ENCODE measurements around the gene ARHGAP8. TPM values are rescaled to one million over a fixed set of nuclear protein-coding genes. Genes with fewer than 3 reads are reported as not detected.

ARHGAP8 gene
- total and polyA plus RNA-seq, 3 donors from 2014 or later: 9.5 to 15.0 (median 9.7) TPM

DNA sequence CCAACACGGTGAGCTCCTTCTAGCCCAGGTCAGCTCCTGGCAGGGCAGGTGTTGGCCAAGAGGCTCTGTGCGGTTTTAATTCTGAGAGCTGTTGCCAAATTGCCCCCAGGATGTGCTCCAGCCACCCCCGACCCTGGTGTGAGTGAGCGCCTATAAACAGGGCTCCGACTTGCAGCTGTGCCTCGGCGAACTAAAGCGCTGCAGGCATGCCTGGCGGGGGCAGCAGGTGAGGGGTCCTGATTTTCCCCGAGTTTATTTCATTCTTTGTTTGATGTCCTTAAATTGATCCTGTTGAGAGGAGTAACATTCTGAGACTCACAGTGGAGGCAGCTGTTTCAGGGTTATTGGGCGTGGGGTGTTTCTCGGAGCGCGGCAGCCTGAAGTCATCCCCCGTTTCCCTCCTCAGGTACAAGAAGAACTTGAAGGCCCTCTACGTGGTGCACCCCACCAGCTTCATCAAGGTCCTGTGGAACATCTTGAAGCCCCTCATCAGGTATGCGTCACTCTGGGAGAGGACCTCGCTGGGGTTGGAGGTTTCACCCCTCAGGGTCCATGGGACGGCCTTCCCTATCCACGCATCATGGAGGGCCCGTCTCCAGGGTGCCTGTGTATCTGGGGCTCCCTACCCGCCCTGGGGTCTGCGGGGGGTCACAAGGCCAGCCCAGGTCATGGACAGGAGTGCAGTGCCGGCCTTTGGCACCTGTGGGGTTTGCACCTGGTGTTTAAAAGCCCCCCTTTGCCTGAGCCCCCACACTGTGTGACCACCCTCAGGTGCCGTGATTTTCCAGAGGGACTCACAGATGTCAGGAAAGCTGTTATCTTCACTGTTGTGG, 62.1 kb downstream of the ARHGAP8 start:
- no peaks in the 10 kb centered on the region for H3K4me1 ChIP-seq
- intact Hi-C loops (cut with DNase I; ENCODE audit: low total_unique reads): no loop called here
- no peak for DNase-seq
- no peak overlapping the region for H3K27ac ChIP-seq
- no peaks in the 10 kb centered on the region for H3K27me3 ChIP-seq
- H3K4me3 ChIP-seq: no peak overlapping the region
- no peak for TF ChIP-seq POLR2A (IDR thresholded peaks at IDR 0.05)
- TF ChIP-seq, protein P1, sequence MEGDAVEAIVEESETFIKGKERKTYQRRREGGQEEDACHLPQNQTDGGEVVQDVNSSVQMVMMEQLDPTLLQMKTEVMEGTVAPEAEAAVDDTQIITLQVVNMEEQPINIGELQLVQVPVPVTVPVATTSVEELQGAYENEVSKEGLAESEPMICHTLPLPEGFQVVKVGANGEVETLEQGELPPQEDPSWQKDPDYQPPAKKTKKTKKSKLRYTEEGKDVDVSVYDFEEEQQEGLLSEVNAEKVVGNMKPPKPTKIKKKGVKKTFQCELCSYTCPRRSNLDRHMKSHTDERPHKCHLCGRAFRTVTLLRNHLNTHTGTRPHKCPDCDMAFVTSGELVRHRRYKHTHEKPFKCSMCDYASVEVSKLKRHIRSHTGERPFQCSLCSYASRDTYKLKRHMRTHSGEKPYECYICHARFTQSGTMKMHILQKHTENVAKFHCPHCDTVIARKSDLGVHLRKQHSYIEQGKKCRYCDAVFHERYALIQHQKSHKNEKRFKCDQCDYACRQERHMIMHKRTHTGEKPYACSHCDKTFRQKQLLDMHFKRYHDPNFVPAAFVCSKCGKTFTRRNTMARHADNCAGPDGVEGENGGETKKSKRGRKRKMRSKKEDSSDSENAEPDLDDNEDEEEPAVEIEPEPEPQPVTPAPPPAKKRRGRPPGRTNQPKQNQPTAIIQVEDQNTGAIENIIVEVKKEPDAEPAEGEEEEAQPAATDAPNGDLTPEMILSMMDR (IDR thresholded peaks at IDR 0.05): no peak
- H3K36me3 ChIP-seq (ENCODE audit: low read depth, missing control alignments): no peaks in the 10 kb centered on the region
- 91 to 93% methylated on average over 14 to 25 of the region's 25 CpGs for WGBS, 2 donors
- no peaks in the 10 kb centered on the region for H3K9me3 ChIP-seq

DNA sequence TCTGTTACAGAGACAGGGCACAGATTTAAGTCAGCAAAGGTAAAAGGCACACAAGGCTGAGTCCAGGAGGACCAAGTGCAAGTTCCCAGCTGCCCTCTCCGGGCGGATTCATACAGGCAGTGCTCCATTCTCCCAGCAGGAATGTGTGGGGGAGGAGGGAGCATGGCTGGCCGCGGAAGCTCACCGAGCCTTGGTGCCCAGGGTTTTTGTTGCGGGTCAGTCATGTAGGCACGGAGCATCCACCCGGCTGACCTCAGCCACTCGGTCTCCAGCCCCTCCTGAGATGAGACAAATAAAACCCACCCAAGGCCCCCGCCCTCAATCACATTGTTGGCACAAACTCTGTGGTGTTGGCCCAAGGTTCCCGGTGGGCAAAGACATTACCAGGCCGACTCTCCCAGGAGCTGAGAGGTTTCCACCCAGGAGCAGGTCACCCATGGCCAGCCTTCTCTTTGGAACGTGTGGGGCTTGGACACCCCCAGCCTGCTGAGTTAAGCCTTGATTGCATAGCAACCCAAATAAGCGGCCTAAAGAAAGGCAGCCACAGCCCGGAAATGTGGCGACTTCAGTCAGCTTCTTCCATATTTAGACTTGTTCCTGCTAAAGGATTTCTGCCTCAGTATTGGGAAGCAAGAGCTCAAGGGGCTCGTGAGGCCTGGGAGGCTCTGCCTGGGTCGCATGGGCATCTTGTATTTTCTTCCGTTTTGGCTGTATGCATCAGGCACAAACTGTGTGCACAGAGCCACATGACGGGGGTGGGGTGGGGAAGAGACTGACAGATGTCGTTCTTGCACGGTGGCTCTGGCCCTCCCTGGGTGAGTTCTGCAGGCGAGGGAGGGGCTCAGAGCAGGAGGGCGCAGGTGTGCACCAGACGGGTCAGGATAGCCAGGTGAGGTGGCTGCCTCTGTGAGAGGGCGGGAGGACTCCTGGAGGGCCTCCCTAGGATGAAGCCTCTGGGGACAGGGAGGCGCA, 63.0 kb downstream of the ARHGAP8 start:
- 80 to 88% methylated on average over 14 to 27 of the region's 27 CpGs for WGBS, 2 donors
- Histone ChIP-seq H3K27ac (no peak overlapping the region), H3K4me3 (no peak overlapping the region), H3K4me1 (no peaks in the 10 kb centered on the region), H3K36me3 (ENCODE audit: low read depth, missing control alignments) (no peaks in the 10 kb centered on the region), H3K9me3 (no peaks in the 10 kb centered on the region), H3K27me3 (no peaks in the 10 kb centered on the region)
- no peak for DNase-seq
- intact Hi-C loops (cut with DNase I; ENCODE audit: low total_unique reads): no loop called here
- no peak for TF ChIP-seq POLR2A (IDR thresholded peaks at IDR 0.05)
- TF ChIP-seq, protein P1 (IDR thresholded peaks at IDR 0.05): no peak

DNA sequence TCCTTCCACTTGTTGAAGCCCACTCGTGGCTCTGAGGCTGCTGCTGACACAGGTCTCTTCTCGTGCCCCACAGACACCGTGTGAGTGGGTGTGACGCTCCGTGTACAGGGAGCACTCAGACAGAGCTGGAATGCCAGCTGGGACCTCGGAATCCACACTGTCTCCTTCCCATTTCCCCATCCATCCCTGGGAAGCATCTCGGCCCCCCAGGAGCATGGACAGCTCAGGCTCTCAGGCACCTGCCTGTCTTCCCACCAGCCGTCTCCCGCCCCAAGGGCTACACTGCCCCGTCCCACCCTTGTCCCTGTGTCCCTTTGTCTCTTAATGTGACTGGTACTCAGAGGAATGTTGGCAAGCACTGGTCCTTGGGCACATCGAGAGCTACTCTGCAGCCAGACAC, 63.8 kb downstream of the ARHGAP8 start:
- no peaks in the 10 kb centered on the region for H3K9me3 ChIP-seq
- no peak overlapping the region for H3K27ac ChIP-seq
- intact Hi-C loops (cut with DNase I; ENCODE audit: low total_unique reads): no loop called here
- no peaks in the 10 kb centered on the region for H3K36me3 ChIP-seq (ENCODE audit: low read depth, missing control alignments)
- no peak for TF ChIP-seq POLR2A (IDR thresholded peaks at IDR 0.05)
- TF ChIP-seq, protein P1 (IDR thresholded peaks at IDR 0.05): no peak
- no peaks in the 10 kb centered on the region for H3K27me3 ChIP-seq
- peaks cover 4% of the 10 kb centered on the region for H3K4me1 ChIP-seq
- no peak overlapping the region for H3K4me3 ChIP-seq
- DNase-seq: no peak
- 81 to 85% methylated on average over 5 to 11 of the region's 11 CpGs for WGBS, 2 donors

DNA sequence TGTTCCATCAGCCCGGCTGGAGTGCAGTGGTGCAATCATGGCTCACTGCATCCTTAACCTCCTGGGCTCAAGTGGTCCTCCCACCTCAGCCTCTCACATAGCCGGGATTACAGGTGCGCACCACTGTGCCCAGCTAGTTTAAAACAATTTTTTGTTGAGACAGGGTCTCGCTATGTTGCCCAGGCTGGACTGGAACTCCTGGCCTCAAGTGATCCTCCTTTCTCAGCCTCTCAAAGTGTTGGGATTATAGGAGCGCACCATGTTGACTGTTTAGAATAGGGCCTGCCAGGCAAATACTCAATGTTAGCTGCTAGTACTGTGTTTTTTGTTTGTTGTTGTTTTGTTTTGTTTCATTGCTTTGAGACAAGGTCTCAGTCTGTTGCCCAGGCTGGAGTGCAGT, 66.4 kb downstream of the ARHGAP8 start:
- intact Hi-C loops (cut with DNase I; ENCODE audit: low total_unique reads): no loop called here
- TF ChIP-seq POLR2A (IDR thresholded peaks at IDR 0.05): no peak
- TF ChIP-seq, protein P1 (IDR thresholded peaks at IDR 0.05): no peak
- 95 to 98% methylated on average over 5 of the region's 5 CpGs for WGBS, 2 donors
- Histone ChIP-seq H3K36me3 (ENCODE audit: low read depth, missing control alignments) (no peaks in the 10 kb centered on the region), H3K9me3 (no peaks in the 10 kb centered on the region), H3K4me1 (peaks cover 8% of the 10 kb centered on the region), H3K4me3 (no peak overlapping the region), H3K27ac (no peak overlapping the region), H3K27me3 (no peaks in the 10 kb centered on the region)
- DNase-seq: no peak
